ENCODE results near the gene TPSD1.
"Not testable (repeated sequence)": the region's sequence is repeated elsewhere in the genome, so short reads cannot be mapped to it uniquely, and the experiment has no call there.

Gene TPSD1

GRCh38 chr16:1255276-1256122, at the start of gene TPSD1:
Gene TPSD1, plus strand, starts transcription at chr16:1256069. Its CDS starts 212 bp downstream, at chr16:1256281.
- not testable (repeated sequence) for DNase-seq

DNA sequence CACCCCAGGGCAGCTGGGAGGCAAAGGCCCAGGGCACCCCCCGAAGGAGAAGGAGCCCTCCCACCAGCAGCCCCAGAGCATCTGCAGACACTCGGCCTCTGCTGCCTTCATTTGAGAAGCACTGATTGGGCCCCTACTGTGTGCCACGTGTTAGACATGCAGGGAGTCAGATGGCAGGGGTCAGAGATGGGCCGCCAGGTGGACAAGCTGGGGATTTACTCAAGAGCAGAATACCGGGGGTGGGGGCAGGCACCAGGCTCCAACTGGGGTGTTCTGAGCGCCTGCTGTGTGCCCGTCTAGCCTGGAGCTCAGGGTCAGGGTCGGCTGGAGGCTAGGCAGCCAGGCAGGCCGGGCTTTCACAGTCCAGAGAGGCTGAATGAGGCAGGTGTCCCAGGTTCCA, 49.5 kb upstream of the TPSD1 start:
- no peak for DNase-seq

GRCh38 chr16:1206786-1207185, 49.1 kb upstream of the TPSD1 start:
- DNase-seq = no peak

DNA sequence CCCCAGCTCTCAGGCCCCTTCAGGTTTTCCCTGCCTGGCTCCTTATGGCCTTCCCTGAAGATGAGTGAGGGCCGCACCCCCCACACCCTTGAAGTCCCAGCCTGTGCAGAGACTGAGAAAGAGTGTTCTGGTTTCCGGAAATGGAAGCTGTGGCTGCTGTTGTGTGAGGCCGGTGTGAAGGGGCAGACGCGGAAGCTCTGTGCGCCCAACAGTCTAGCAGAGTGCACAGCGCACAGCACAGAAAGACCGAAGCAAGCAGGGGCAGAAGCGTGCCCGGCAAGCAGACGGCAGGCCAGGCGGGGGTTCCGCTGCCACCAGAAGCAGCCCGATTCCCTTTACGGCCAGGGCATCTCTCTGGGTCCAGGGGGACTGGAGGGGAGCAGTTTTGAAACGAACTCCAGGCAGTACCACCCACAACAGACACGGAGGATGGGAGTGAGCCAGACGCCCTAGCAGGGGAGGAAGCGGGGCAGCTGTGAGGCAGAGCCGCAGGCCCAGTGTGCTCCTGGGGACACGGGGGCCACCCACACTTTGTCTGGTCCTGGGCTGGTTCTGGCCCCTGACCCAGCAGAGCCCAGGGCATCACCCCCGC, 47.5 kb upstream of the TPSD1 start:
- no peak for DNase-seq

- DNase-seq = no peak
Measured at GRCh38 chr16:1209081-1209480, 46.8 kb upstream of the TPSD1 start.

DNA sequence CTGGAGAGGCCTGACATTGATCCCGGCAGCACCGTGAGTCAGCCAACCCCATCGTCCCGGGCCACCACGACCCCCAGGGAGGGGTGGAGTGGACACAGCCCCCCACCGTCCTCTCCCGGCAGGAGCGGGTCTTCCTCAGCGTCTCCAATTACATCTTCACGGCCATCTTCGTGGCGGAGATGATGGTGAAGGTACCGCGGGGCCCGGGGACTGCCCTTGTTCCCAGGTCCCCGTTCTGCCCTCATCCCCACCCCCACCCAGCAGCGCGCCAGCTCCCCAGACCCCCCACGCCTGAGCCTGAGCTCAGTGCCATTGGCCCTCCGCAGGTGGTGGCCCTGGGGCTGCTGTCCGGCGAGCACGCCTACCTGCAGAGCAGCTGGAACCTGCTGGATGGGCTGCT, 45.4 kb upstream of the TPSD1 start:
- DNase-seq = no peak

DNA sequence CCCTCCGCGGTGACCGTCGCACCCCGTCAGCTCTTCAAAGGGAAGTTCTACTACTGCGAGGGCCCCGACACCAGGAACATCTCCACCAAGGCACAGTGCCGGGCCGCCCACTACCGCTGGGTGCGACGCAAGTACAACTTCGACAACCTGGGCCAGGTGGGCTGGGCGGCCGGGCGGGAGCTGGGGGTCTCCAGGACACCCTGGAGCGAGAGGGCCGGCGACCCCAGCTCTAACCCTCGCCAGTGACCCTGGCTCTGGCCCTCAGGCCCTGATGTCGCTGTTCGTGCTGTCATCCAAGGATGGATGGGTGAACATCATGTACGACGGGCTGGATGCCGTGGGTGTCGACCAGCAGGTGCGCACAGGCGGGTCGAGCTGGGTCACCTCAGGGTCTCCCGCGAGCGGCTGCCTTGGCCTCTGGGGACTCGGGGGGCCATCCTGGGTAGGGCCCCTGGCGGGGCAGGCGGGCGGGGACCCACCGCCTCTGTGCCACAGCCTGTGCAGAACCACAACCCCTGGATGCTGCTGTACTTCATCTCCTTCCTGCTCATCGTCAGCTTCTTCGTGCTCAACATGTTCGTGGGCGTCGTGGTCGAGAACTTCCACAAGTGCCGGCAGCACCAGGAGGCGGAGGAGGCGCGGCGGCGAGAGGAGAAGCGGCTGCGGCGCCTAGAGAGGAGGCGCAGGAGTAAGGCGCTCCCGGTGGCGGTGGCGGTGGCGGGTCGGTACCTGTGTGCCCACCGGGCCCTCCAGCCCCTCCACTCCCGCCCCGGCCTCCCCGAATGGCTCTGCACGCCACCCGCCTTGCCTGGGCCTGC, 44.2 kb upstream of the TPSD1 start:
- DNase-seq = no peak

DNA sequence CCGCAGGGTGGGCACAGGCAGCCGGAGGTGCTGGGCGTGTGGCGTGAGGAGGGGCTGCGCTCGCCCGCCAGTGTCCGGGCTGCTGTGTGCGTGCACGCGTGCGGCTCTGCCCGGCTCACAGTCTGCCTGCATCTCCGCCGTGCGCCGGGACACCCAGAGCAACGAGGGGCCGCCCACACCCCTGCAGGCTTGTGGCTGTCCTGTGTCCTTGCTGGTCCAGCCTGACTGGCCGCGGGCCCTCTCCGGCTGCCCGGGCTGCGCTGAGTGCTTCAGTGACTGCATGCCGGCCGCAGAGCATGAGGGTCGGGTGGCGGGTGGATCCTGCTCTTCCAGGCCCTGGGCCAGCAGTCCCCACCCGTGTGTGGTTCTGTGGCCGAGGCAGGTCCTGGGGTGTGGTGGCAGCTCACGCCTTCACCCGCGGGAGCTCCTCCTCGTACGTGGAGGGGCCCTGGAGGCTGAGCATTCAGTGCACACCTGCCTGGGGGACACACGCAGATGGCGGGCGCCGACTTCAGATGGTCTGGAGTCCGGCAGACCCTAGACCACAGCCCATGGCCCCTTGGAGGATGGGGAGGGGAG, 43.2 kb upstream of the TPSD1 start:
- no peak for DNase-seq

- no peak for DNase-seq
Measured at GRCh38 chr16:1213231-1213630, 42.6 kb upstream of the TPSD1 start.

GRCh38 chr16:1213796-1214372, 42.0 kb upstream of the TPSD1 start:
- DNase-seq = no peak

DNA sequence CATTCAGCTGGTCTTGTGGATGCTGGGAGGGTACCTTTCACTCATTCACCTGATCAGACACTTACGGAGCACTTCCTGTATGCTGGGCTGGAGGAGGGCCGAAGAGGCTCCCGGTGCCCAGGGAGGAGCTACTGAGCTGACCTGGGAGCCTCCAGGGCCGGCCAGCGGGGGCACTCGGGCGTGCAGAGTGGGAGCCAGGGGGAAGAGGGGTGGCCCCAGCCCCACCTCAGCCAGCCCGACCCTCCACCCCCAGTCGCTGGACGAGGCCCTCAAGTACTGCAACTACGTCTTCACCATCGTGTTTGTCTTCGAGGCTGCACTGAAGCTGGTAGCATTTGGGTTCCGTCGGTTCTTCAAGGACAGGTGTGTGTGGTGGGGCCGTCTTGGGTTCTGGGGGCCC, 41.1 kb upstream of the TPSD1 start:
- DNase-seq = no peak

DNA sequence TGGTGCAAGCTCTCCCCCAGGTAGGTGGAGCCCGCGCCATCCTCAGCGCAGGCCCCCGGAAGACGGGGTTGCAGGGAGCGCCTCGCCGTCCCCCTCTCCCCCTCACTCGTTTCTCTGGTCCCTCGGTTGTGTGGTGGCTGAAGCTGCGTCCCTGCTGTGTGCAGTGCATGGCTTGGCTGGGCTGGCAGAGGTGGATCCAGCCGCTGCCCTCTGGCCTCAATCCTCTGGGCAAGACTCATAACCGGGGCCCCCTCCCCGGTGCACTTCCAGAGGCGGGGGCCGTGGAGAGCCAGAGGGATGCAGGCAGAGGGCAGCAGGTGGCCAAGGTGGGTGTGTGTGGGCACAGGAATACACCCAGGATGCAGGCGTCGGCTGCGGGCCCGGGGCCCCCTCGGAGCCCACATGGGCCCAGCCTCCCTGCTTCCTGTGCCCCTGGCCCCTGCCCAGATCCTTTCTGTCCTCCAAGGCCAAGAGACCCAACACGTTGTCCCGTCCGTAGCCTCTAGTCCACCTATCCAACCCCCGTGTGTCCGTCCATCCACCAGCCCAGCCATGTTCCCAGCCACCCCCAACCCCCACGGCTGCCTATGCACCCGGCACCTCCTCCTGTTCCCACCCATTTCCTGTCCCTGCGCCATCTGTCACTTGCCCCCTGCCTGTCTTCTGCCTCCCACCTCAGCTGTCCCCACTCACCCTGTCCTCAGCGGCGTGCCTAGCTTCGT, 40.1 kb upstream of the TPSD1 start:
- no peak for DNase-seq

- no peak for DNase-seq
Measured at GRCh38 chr16:1216296-1216619, 39.6 kb upstream of the TPSD1 start.

- no peak for DNase-seq
Measured at GRCh38 chr16:1216681-1217400, 39.0 kb upstream of the TPSD1 start.

DNA sequence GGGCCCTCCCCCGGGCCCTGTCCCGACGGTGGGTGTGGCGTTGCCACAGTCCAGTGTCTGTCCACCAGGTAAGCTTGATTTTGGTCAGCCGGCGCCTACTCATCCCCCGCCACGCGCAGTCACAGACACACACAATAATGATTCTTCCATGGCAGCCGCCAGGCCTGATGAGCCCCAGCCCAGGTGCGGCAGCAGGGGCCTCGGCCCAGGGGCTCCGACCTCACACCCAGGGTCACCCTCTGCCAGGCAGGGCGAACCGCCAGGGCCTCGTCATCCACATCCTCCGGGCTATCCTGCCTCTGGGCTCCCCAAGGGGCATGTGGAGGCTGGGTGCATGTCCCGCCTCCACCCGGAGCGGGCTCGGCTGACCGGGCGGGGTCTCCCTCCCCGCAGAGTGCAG, 38.3 kb upstream of the TPSD1 start:
- DNase-seq = no peak

DNA sequence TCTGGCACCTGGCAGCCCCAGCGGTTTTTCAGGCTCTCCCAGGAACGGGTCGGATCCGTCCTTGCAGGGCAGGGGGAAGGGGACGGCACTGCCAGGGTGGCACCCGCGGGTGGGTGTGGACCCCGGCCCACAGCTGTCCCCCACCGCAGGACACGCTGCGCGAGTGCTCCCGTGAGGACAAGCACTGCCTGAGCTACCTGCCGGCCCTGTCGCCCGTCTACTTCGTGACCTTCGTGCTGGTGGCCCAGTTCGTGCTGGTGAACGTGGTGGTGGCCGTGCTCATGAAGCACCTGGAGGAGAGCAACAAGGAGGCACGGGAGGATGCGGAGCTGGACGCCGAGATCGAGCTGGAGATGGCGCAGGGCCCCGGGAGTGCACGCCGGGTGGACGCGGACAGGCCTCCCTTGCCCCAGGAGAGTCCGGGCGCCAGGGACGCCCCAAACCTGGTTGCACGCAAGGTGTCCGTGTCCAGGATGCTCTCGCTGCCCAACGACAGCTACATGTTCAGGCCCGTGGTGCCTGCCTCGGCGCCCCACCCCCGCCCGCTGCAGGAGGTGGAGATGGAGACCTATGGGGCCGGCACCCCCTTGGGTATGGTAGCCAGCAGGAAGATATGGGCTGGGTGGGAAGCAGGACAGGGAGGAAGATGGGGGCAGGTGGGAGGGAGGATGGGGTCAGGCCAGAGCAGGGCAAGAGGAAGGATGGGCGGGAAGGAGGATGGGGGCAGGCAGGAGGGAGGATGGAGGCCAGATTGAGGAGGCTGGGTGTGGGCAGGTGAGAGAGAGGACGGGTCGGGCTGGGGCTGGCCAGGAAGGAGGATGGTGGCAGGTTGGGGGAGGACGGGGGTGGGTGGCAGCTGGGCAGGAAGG, 37.6 kb upstream of the TPSD1 start:
- DNase-seq = no peak

DNA sequence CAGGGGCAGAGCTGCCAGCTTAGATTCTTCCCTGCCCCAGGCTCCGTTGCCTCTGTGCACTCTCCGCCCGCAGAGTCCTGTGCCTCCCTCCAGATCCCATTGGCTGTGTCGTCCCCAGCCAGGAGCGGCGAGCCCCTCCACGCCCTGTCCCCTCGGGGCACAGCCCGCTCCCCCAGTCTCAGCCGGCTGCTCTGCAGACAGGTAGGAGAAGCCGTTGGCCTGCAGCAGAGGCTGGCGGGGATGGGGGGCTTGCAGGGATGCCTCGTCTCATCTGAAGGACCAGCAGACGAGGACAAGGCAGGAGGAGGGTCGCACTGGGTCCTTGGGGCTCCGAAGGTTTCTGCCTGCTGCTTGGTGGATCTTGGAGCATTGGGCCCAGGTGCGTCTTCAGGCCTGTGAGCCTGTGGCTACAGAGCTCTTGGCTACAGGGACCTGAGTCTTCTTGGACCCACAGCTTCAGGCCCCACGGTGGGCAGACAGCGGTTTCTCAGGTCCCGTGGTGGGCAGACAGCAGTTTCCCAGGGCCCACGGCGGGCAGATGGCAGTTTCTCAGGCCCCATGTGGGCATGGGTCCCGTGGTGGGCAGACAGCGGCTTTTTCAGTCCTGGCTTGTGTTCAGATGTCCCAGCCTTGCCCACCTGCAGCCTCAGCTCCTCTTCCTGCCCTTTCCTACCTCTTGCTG, 36.8 kb upstream of the TPSD1 start:
- DNase-seq = no peak

GRCh38 chr16:1220098-1220728, 35.7 kb upstream of the TPSD1 start:
- no peak for DNase-seq

- no peak for DNase-seq
Measured at GRCh38 chr16:1220841-1221627, 34.8 kb upstream of the TPSD1 start.
